HCT116 (cell line): ENCODE results near the gene TMEM181. TPM values are rescaled to one million over a fixed set of nuclear protein-coding genes. Genes with fewer than 3 reads are reported as not detected.

Experiments
- ATAC-seq: fragments of 200-7000 bp; cut with Tn5 transposase; 2 replicates; pipeline ENCODE4 v1.9.1; 2020; ENCODE audit warnings: mild to moderate bottlenecking, moderate library complexity
- BruUV-seq: library from RNA; stranded (reverse); fragments of 400-500 nt; replicated peaks from 2 replicates; lab custom pipeline; 2021; lab: Mats Ljungman, UMichigan
- CTCF ChIA-PET: fragments of 300-600 bp; sonication (Branson Sonifier 250); formaldehyde crosslinking; loops from one replicate; lab custom pipeline; 2021; ENCODE audit warnings: antibody characterized with exemption; lab: Charles Lee
- POLR2A ChIA-PET: fragments of 300-600, 350-600 bp; sonication (Branson Sonifier 250); formaldehyde crosslinking; loops from one replicate; lab custom pipeline; 2021; ENCODE audit warnings: antibody characterized with exemption; lab: Charles Lee
- RAD21 ChIA-PET, 2 experiments: fragments of 300-600 bp; sonication (Branson Sonifier 250); formaldehyde crosslinking; loops; one replicate each; lab custom pipeline; 2023; ENCODE audit warnings: low total read pairs in 2 of 2; ENCODE audit not compliant: uncharacterized antibody in 2 of 2, unreplicated experiment in 2 of 2, low non-redundant PET in 1 of 2; lab: Charles Lee
- DNase-seq: peaks from one replicate; pipeline ENCODE4 v3.0.0-alpha.2; 2010; ENCODE audit warnings: low read depth, low spot score
- H2AFZ ChIP-seq: fragments of 200-600 bp; shearing (Covaris generic), sonication (generic); 2 replicates; pipeline ENCODE4 v1.6.1; 2017; ENCODE audit warnings: low read depth, mixed run types, mixed read lengths, antibody characterized with exemption, low read length; ENCODE audit not compliant: poor library complexity, severe bottlenecking
- H3K27ac ChIP-seq: 2 replicates; pipeline ENCODE4 v1.5.1; 2012; ENCODE audit warnings: low read depth, low read length
- H3K27me3 ChIP-seq: fragments of 200-600 bp; sonication (generic); 2 replicates; pipeline ENCODE4 v1.6.1; 2016; ENCODE audit warnings: mixed run types, low read length, mixed read lengths; ENCODE audit not compliant: insufficient read depth
- H3K36me3 ChIP-seq, 2 experiments: fragments of 200-500 bp in 1 of 2; fragments of 200-600 bp in 1 of 2; sonication (Bioruptor generic) in 1 of 2; sonication (generic) in 1 of 2; 2 replicates each; pipeline versions ENCODE4 v1.5.1 to v1.6.1; 2014 to 2016; ENCODE audit warnings: low read length in 2 of 2, inconsistent platforms in 1 of 2, mixed read lengths in 1 of 2, mixed run types in 1 of 2; ENCODE audit not compliant: insufficient read depth in 2 of 2, control insufficient read depth in 1 of 2
- H3K4me1 ChIP-seq, 2 experiments: fragments of 200-600 bp in 1 of 2; sonication (generic) in 1 of 2; 2 replicates each; pipeline versions ENCODE4 v1.5.1 to v1.6.1; 2012 to 2017; ENCODE audit warnings: low read length in 2 of 2, inconsistent platforms in 1 of 2, mild to moderate bottlenecking in 1 of 2, mixed read lengths in 1 of 2, mixed run types in 1 of 2, moderate library complexity in 1 of 2; ENCODE audit not compliant: insufficient read depth in 2 of 2, control insufficient read depth in 1 of 2
- H3K4me2 ChIP-seq: fragments of 200-600 bp; sonication (generic); 2 replicates; pipeline ENCODE4 v1.6.1; 2017; ENCODE audit warnings: mixed run types, low read length, mixed read lengths
- H3K4me3 ChIP-seq, 2 experiments: fragments of 200-600 bp in 1 of 2; sonication (generic) in 1 of 2; replicated peaks in 1 of 2; 2 replicates each; pipeline ENCODE4 v1.5.1; 2011 to 2016; ENCODE audit warnings: low read length in 2 of 2, control low read depth in 1 of 2, low read depth in 1 of 2, mild to moderate bottlenecking in 1 of 2, mixed read lengths in 1 of 2, mixed run types in 1 of 2
- H3K79me2 ChIP-seq: fragments of 200-600 bp; sonication (generic); 2 replicates; pipeline ENCODE4 v1.6.1; 2017; ENCODE audit warnings: mild to moderate bottlenecking, mixed run types, low read length, moderate library complexity, mixed read lengths; ENCODE audit not compliant: insufficient read depth
- H3K9ac ChIP-seq: fragments of 200-600 bp; sonication (generic); 2 replicates; pipeline ENCODE4 v1.6.1; 2016; ENCODE audit warnings: low read length, mixed read lengths
- H3K9me2 ChIP-seq: fragments of 200-600 bp; sonication (generic), shearing (Covaris generic); 2 replicates; pipeline ENCODE4 v1.6.1; 2017; ENCODE audit warnings: mixed run types, mild to moderate bottlenecking, moderate library complexity; ENCODE audit not compliant: insufficient read depth
- H3K9me3 ChIP-seq, 2 experiments: fragments of 200-500 bp in 1 of 2; fragments of 200-600 bp in 1 of 2; sonication (Bioruptor generic) in 1 of 2; sonication (generic) in 1 of 2; 2 replicates each; pipeline ENCODE4 v1.6.1; 2014 to 2017; ENCODE audit warnings: low read length in 2 of 2, mixed read lengths in 2 of 2, inconsistent platforms in 1 of 2, low read depth in 1 of 2, mild to moderate bottlenecking in 1 of 2, mixed run types in 1 of 2, moderate library complexity in 1 of 2; ENCODE audit not compliant: control insufficient read depth in 1 of 2, insufficient read depth in 1 of 2
- H4K20me1 ChIP-seq: fragments of 200-600 bp; sonication (generic), shearing (Covaris generic); 2 replicates; pipeline ENCODE4 v1.6.1; 2017; ENCODE audit warnings: mixed run types, mild to moderate bottlenecking, moderate library complexity; ENCODE audit not compliant: insufficient read depth
- CBX3 ChIP-seq: IDR thresholded peaks from 2 replicates; pipeline ENCODE4 v1.6.1; 2012; ENCODE audit warnings: low read depth
- CEBPB ChIP-seq: IDR thresholded peaks from 2 replicates; pipeline ENCODE4 v1.6.1; 2012; ENCODE audit warnings: low read depth
- EGR1 ChIP-seq: IDR thresholded peaks from 2 replicates; pipeline ENCODE4 v1.6.1; 2012; ENCODE audit warnings: low read depth
- EZH2 ChIP-seq: fragments of 200-600 bp; sonication (generic); IDR thresholded peaks from 2 replicates; pipeline ENCODE4 v1.6.1; 2017; ENCODE audit warnings: antibody characterized with exemption, mixed run types
- FOSL1 ChIP-seq: IDR thresholded peaks from 2 replicates; pipeline ENCODE4 v1.6.1; 2012; ENCODE audit warnings: low read depth
- JUND ChIP-seq: IDR thresholded peaks from 2 replicates; pipeline ENCODE4 v1.6.1; 2012
- POLR2A ChIP-seq: IDR thresholded peaks from 2 replicates; pipeline ENCODE4 v1.7.0; 2011; ENCODE audit warnings: borderline replicate concordance; ENCODE audit not compliant: insufficient read depth, insufficient read length; ENCODE audit errors: extremely low read depth
- POLR2AphosphoS5 ChIP-seq: IDR thresholded peaks from 2 replicates; pipeline ENCODE4 v1.6.1; 2011; ENCODE audit warnings: mild to moderate bottlenecking, low read depth, low read length, moderate library complexity
- SP1 ChIP-seq: IDR thresholded peaks from 2 replicates; pipeline ENCODE4 v1.6.1; 2012; ENCODE audit warnings: low read depth
- SRF ChIP-seq: IDR thresholded peaks from 2 replicates; pipeline ENCODE4 v1.6.1; 2012; ENCODE audit warnings: low read depth
- TCF7L2 ChIP-seq: IDR thresholded peaks from 2 replicates; pipeline ENCODE4 v1.7.0; 2011; ENCODE audit warnings: borderline replicate concordance, inconsistent platforms; ENCODE audit not compliant: insufficient read depth, insufficient read length; ENCODE audit errors: extremely low read depth
- ZNF274 ChIP-seq: fragments of 200-500 bp; sonication (Bioruptor generic); IDR thresholded peaks from 2 replicates; pipeline ENCODE4 v1.6.1; 2014; ENCODE audit warnings: mild to moderate bottlenecking, low read depth, low read length, inconsistent platforms
- intact Hi-C: fragments of 100-400 bp; cut with micrococcal nuclease; formaldehyde crosslinking; loops from 2 replicates; pipeline ENCODE4 v1.10.0; 2022
- total RNA-seq: library from RNA; stranded (reverse); gene quantifications from one replicate; pipeline ENCODE4 v1.2.1, GENCODE V29; 2021; ENCODE audit not compliant: unreplicated experiment
- TF ChIP-seq, protein P1 (sequence below): IDR thresholded peaks from 2 replicates; pipeline ENCODE4 v1.6.1; 2012
- TF ChIP-seq, protein P2 (sequence below): IDR thresholded peaks from 2 replicates; pipeline ENCODE4 v1.6.1; 2012; ENCODE audit warnings: low read depth

TMEM181 gene
- total RNA-seq, 1 experiment from 2014 or later, result 34.4 TPM

GRCh38 chr6:158639056-158639455 lies 79.2 kb downstream of the TMEM181 start:
- Histone ChIP-seq H4K20me1 (no peaks in the 10 kb centered on the region), H3K27ac (no peak overlapping the region), H3K9me2 (no peaks in the 10 kb centered on the region), H3K79me2 (peaks cover 82% of the 10 kb centered on the region), H3K4me1 (peaks cover 26 to 33% of the 10 kb centered on the region in 2 experiments), H3K9ac (no peak overlapping the region), H3K4me3 (no peak overlapping the region)
- no TSS peak for BruUV-seq
- no peak for DNase-seq
- CTCF ChIA-PET, result interaction anchor here (0.8 kb wide), 1 partner anchor 52 kb away, joined by 3 read pairs; no protein-coding TSS in a partner anchor
- RAD21 ChIA-PET, result no interaction called here
- TF ChIP-seq, protein P1, sequence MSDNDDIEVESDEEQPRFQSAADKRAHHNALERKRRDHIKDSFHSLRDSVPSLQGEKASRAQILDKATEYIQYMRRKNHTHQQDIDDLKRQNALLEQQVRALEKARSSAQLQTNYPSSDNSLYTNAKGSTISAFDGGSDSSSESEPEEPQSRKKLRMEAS, result no peak
- TF ChIP-seq JUND, result no peak
- TF ChIP-seq SRF, result no peak
- TF ChIP-seq SP1, result no peak
- TF ChIP-seq ZNF274, result no peak
- no peak for TF ChIP-seq CEBPB
- TF ChIP-seq POLR2AphosphoS5, result no peak
- TF ChIP-seq POLR2A, result no peak
- TF ChIP-seq EZH2, result no peak
- TF ChIP-seq, protein P2, sequence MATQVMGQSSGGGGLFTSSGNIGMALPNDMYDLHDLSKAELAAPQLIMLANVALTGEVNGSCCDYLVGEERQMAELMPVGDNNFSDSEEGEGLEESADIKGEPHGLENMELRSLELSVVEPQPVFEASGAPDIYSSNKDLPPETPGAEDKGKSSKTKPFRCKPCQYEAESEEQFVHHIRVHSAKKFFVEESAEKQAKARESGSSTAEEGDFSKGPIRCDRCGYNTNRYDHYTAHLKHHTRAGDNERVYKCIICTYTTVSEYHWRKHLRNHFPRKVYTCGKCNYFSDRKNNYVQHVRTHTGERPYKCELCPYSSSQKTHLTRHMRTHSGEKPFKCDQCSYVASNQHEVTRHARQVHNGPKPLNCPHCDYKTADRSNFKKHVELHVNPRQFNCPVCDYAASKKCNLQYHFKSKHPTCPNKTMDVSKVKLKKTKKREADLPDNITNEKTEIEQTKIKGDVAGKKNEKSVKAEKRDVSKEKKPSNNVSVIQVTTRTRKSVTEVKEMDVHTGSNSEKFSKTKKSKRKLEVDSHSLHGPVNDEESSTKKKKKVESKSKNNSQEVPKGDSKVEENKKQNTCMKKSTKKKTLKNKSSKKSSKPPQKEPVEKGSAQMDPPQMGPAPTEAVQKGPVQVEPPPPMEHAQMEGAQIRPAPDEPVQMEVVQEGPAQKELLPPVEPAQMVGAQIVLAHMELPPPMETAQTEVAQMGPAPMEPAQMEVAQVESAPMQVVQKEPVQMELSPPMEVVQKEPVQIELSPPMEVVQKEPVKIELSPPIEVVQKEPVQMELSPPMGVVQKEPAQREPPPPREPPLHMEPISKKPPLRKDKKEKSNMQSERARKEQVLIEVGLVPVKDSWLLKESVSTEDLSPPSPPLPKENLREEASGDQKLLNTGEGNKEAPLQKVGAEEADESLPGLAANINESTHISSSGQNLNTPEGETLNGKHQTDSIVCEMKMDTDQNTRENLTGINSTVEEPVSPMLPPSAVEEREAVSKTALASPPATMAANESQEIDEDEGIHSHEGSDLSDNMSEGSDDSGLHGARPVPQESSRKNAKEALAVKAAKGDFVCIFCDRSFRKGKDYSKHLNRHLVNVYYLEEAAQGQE, result no peak
- no peak for TF ChIP-seq TCF7L2
- no peak for TF ChIP-seq FOSL1
- no peak for TF ChIP-seq CBX3
- TF ChIP-seq EGR1, result no peak
- TF ChIP-seq, all 23 proteins: peak for 0
- H3K9me3 ChIP-seq, result no peaks in the 10 kb centered on the region
- no peaks in the 10 kb centered on the region for H3K27me3 ChIP-seq
- no peak overlapping the region for H3K4me2 ChIP-seq
- POLR2A ChIA-PET, result no interaction called here
- H2AFZ ChIP-seq, result no peak overlapping the region
- intact Hi-C loops, result no loop called here
- peaks cover 4 to 29% of the 10 kb centered on the region in 2 experiments for H3K36me3 ChIP-seq
- no peak for ATAC-seq
